Right kidney (tissue), 1 donor: Measurements from ENCODE around the gene SYN1.

Source experiments
- DNase-seq: peaks from one replicate; pipeline ENCODE4 v3.0.0-alpha.2; 2016

Gene SYN1

GRCh38 chrX:47596256-47596655, 23.4 kb downstream of the SYN1 start:
- no peak for DNase-seq

- no peak for DNase-seq
These were observed 23.9 kb downstream of the SYN1 start for GRCh38 chrX:47595716-47596251.

- DNase-seq = no peak
These were observed 26.1 kb downstream of the SYN1 start for GRCh38 chrX:47593522-47593921.

- DNase-seq = no peak
These were observed 28.7 kb downstream of the SYN1 start for GRCh38 chrX:47590984-47591383.

- DNase-seq = no peak
These were observed 31.5 kb downstream of the SYN1 start for GRCh38 chrX:47587906-47588735.

GRCh38 chrX:47587091-47587891, 32.4 kb downstream of the SYN1 start:
- DNase-seq = no peak

GRCh38 chrX:47586043-47586787, 33.4 kb downstream of the SYN1 start:
- no peak for DNase-seq

GRCh38 chrX:47585273-47585672, 34.4 kb downstream of the SYN1 start:
- no peak for DNase-seq

- DNase-seq = no peak
These were observed 34.9 kb downstream of the SYN1 start for GRCh38 chrX:47584714-47585113.

GRCh38 chrX:47583240-47583861, 36.3 kb downstream of the SYN1 start:
- no peak for DNase-seq

- peak; percentile 66 for DNase-seq
These were observed 37.7 kb downstream of the SYN1 start, which contains the start of gene TIMP1 for GRCh38 chrX:47581731-47582647. Gene TIMP1, plus strand, starts transcription at chrX:47582436. Its CDS starts 980 bp downstream, at chrX:47583416.

- no peak for DNase-seq
These were observed 40.1 kb downstream of the SYN1 start for GRCh38 chrX:47579537-47579936.

- DNase-seq = no peak
These were observed 41.0 kb downstream of the SYN1 start for GRCh38 chrX:47578692-47579091.

GRCh38 chrX:47577901-47578300, 41.8 kb downstream of the SYN1 start:
- DNase-seq = no peak

- no peak for DNase-seq
These were observed 42.2 kb downstream of the SYN1 start for GRCh38 chrX:47577424-47577823.

- DNase-seq = no peak
These were observed 43.4 kb downstream of the SYN1 start for GRCh38 chrX:47576021-47576898.

- DNase-seq = no peak
These were observed 44.9 kb downstream of the SYN1 start for GRCh38 chrX:47574547-47575301.

GRCh38 chrX:47574076-47574546, 45.5 kb downstream of the SYN1 start:
- DNase-seq = peak; percentile 69
